ENCODE data around the gene CHN1.
A peak's percentile ranks its signal among the peaks of the same experiment; 100 is the strongest.

CHN1 gene

GRCh38 chr2:174768557-174768956 lies 236.6 kb downstream of the CHN1 start:
- no peak for DNase-seq (ENCODE audit: low read depth in 2 of 2)

- no peak for DNase-seq (ENCODE audit: low read depth in 2 of 2)
Measured at GRCh38 chr2:174766271-174766670, 238.9 kb downstream of the CHN1 start.

DNA sequence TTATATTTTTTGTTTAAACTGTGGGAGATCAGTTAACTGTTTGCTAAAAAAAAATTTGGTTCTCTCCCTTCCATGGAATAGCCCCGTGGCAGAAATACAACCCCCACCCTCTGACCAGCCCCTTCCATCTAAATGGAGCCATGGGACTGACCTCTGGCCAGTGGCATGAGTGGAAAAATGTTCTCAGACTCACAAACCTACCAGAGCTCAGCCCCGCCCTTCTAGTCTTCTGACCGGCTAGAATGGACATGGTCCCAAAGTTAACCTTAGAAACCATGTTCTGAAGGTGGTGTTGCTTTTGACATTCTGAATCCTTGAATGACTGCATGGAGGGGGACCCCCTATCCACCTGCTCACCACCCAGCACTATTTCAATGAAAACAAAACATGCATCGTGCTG lies 239.6 kb downstream of the CHN1 start:
- DNase-seq (ENCODE audit: low read depth in 2 of 2): no peak

GRCh38 chr2:174764280-174765255 lies 240.6 kb downstream of the CHN1 start, which contains the start of gene CHRNA1:
Gene CHRNA1, minus strand, starts transcription at chr2:174764472. Its CDS starts 78 bp downstream, at chr2:174764394.
- no peak for DNase-seq (ENCODE audit: low read depth in 2 of 2)

DNA sequence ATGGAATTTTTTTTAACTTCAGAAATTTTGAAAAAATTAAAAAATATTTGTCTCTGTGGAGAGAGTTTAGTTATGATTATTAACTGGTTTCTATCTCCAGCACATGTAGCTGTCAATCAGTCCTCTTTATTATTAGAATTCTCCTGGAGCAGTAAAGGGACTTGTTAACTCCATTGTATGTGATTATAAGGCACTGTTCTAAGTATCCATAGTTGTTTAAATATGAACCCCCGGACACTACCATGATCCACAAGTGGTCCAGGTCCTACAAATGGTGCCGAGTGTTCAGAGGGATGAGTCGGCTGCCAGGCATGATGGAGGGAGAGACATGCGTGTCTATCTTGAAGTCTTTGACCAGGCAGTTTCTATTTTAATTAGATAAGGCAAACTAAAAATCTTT lies 241.4 kb downstream of the CHN1 start:
- no peak for DNase-seq (ENCODE audit: low read depth in 2 of 2)

DNA sequence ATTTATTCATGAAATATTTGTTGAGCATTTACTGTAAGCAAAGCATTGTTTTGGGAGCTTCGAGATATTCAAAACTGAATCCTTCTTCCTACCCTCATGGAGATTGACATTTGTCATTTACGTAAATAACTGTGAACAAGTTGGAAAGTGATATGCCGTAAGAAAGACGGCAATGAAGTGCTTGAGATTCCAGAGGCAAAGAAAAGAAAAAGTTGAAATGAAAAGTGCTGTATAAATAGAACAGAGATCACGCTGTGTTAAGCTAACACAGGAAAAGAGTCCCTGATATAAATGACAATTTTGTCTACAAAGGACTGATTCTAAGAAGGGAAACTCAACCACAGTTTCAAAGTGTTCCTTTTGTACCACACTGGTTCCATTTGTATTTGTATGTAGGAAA lies 242.7 kb downstream of the CHN1 start:
- DNase-seq (ENCODE audit: low read depth in 2 of 2): no peak

DNA sequence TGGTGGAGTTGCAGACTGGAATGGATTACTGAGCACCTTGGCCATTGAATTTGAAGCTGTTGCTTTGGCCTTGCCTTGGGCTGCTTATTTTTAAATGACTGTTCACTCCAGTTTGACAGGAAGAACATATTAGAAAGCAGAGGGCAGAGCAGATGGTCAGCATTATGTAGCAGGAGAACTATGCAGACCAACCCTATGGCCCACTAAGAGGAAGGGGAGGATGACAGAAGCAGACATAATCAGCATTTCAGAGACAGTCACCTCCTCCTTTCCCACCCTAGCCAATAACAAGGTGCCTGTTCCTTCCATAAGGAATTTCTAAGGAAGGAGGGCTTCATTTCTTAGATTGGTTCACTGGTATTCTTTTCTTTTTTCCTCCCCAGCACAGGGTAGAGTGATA lies 243.3 kb downstream of the CHN1 start:
- DNase-seq (ENCODE audit: low read depth in 2 of 2): no peak

DNA sequence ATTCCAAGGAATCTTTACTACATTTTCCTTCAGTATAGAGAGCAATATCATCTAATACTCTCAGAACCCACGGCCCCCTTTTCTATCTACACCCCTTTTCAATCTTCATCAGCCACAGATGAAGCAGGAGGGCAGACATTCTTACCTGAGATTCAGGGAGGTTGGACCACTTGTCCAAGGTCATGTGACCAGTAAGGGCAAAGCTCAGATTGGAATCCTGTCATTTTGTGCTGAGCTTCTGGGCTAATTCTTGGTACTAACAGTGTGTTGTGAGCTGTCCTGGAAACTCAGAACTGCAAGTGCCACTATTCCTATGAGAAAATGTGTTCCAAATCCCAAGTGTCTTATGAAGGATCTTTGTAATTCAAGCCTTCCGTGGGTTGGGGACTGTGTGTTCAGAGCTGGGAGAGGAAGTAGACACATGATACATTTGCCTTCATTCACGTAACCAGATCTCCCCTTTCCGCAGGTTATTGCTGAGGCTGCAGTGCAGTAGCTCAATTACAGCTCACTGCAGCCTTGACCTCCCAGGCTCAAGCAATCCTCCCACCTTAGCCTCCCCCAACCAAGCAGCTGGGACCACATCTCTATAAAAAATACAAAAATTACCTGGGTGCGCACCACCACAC lies 244.2 kb downstream of the CHN1 start:
- no peak for DNase-seq (ENCODE audit: low read depth in 2 of 2)

GRCh38 chr2:174759381-174760065 lies 245.7 kb downstream of the CHN1 start:
- DNase-seq (ENCODE audit: low read depth in 2 of 2): no peak

GRCh38 chr2:174756743-174757142 lies 248.4 kb downstream of the CHN1 start:
- no peak for DNase-seq (ENCODE audit: low read depth in 2 of 2)

DNA sequence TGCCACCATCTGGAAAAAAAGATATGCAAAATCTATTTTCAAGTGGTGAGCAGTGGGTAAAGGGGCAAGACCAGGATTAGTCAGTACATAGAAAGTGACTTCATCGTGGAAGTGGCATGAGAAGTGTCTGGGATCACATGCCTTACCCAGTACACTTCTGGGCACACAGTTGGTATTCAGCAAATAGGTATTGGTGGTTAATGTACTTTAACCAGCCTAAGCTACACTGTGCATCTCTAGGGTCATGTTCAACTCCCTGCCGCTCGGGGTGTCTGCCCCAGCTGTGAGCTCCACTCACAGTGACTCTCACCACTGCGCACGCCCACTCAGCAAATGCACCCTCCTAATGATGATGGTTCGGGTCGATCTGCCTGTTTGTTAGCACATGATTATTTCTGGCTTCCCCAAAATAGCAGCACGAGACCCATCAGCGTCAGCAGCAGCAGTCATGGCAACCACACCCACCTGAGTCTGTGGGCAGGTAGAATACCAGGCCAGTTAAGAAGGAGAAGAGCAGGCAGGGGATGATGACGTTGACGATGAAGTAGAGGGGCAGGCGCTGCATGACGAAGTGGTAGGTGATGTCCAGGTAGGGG lies 252.0 kb downstream of the CHN1 start:
- no peak for DNase-seq (ENCODE audit: low read depth in 2 of 2)

DNA sequence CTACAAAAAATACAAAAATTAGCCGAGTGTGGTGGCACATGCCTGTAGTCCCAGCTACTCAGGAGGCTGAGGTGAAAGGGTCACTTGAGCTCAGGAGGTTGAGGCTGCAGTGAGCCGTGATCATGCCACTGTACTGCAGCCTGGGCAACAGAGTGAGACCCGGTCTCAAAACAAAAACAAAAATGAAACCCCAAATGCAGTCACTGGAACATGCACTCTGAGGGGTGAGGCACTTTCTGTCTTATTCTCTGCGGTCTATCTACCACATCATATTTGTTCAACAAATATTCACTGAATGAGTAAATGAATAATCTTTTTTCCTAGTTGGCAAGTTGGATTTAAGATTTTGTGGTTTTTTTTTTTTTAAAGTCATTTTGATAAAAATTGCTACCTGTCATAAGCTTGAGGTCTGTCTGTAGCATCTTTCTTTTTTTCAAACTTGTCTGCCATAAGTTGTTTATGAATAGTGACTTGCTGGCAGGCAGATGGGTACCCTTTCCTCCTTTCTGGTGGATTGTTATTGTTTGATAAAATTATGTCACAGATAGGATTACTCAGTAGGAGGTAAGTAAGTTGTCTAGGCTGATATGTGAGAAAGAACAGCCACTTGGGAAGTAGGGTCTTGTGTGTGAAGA lies 252.7 kb downstream of the CHN1 start:
- no peak for DNase-seq (ENCODE audit: low read depth in 2 of 2)

- peak in 1 of 2 donors; percentile 4 for DNase-seq (ENCODE audit: low read depth in 2 of 2)
Measured at GRCh38 chr2:174750923-174751441, 254.2 kb downstream of the CHN1 start.

DNA sequence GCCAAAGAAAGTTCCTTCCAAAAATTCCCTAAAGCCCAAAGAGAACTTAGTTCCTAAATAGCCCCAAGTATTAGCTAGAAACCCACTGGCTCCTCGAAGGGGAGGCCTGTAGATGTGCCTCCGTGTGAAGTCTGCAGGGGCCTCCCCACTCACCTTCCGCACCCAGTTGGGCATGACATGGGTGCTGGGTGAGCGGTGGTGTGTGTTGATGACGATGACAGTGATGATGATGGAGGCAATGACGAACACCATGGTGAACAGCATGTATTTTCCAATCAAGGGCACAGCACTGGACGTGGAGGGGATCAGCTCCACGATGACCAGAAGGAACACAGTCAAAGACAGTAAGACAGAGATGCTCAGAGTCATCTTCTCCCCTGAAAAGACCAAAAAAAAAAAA lies 255.4 kb downstream of the CHN1 start:
- no peak for DNase-seq (ENCODE audit: low read depth in 2 of 2)

DNA sequence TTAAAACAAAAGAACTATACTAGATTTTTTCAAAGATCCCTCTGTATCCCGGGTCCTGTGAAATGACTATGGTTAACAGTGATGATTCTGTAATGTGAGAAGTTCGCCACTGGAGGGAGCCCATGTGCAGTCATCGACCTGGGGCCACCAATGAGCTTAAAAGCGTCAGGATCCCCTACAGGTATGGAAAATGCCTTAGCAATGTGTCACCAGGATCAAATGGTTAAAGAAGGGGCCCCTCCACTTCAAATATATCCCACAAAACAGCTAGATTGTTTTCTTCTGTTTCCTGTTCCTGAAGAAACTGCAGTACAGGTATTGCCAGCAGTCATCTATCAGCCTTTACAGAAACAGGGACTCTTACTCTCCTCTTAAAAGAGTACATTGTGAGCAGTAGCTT lies 256.2 kb downstream of the CHN1 start:
- peak; percentile 60 to 67 for DNase-seq (ENCODE audit: low read depth in 2 of 2)

All from stimulated activated CD4-positive, alpha-beta T cell treated with anti-CD3 and anti-CD28 coated beads, Interleukin-4, amount 100 ng/mL, for 48 hours (primary cell).